Hypothalamus (tissue), 51 donors: ENCODE results near the gene CHRDL2.
A peak's percentile ranks its signal among the peaks of the same experiment; 100 is the strongest.
"Not testable (repeated sequence)": the region's sequence is repeated elsewhere in the genome, so short reads cannot be mapped to it uniquely, and the experiment has no call there.

ENCODE experiments used
- DNase-seq, 51 donors: peaks; one replicate each; lab custom pipeline; 2025; lab: John Stamatoyannopoulos, UW

Gene CHRDL2

GRCh38 chr11:74731301-74732094 is at the start of gene CHRDL2:
Gene CHRDL2, minus strand, starts transcription at chr11:74731426. Its CDS starts 538 bp downstream, at chr11:74730888.
- peak in 8 of 51 donors; percentile 13 to 38 (median 16) for DNase-seq

GRCh38 chr11:74780248-74781005 is 49.2 kb upstream of the CHRDL2 start:
- no peak for DNase-seq

- DNase-seq, result no peak
These were observed 47.4 kb upstream of the CHRDL2 start for GRCh38 chr11:74778581-74778980.

- DNase-seq, result no peak
These were observed 46.7 kb upstream of the CHRDL2 start for GRCh38 chr11:74777877-74778276.

- no peak for DNase-seq
These were observed 45.8 kb upstream of the CHRDL2 start for GRCh38 chr11:74777038-74777437.

GRCh38 chr11:74776546-74776945 is 45.3 kb upstream of the CHRDL2 start:
- DNase-seq, result no peak

- DNase-seq, result no peak
These were observed 44.5 kb upstream of the CHRDL2 start for GRCh38 chr11:74775762-74776161.

- no peak for DNase-seq
These were observed 42.2 kb upstream of the CHRDL2 start for GRCh38 chr11:74773476-74773875.

- DNase-seq, result no peak
These were observed 39.9 kb upstream of the CHRDL2 start for GRCh38 chr11:74771139-74771538.

GRCh38 chr11:74770456-74770855 is 39.2 kb upstream of the CHRDL2 start:
- no peak for DNase-seq

- DNase-seq, result no peak
These were observed 38.0 kb upstream of the CHRDL2 start for GRCh38 chr11:74769055-74769707.

- not testable (repeated sequence) for DNase-seq
These were observed 37.0 kb upstream of the CHRDL2 start for GRCh38 chr11:74768172-74768651.

GRCh38 chr11:74766905-74767304 is 35.7 kb upstream of the CHRDL2 start:
- no peak for DNase-seq

GRCh38 chr11:74756571-74756970 is 25.3 kb upstream of the CHRDL2 start:
- no peak for DNase-seq

- no peak for DNase-seq
These were observed 24.3 kb upstream of the CHRDL2 start for GRCh38 chr11:74755395-74755995.

GRCh38 chr11:74754507-74755252 is 23.5 kb upstream of the CHRDL2 start:
- no peak for DNase-seq

- no peak for DNase-seq
These were observed 20.1 kb upstream of the CHRDL2 start for GRCh38 chr11:74751303-74751702.

GRCh38 chr11:74750598-74750997 is 19.4 kb upstream of the CHRDL2 start:
- not testable (repeated sequence) for DNase-seq

- DNase-seq, result peak in 1 of 51 donors; percentile 49
These were observed 18.7 kb upstream of the CHRDL2 start for GRCh38 chr11:74749965-74750296.
